ENCODE measurements around the gene NEDD4L. TPM values are rescaled to one million over a fixed set of nuclear protein-coding genes. Genes with fewer than 3 reads are reported as not detected.

The NEDD4L gene
- total RNA-seq, 2 experiments from 2014 or later: 11.2 to 13.7 TPM

- H3K27ac ChIP-seq (ENCODE audit: low read depth in 1 of 2, low read length in 2 of 2): no peak overlapping the region
- ChIA-PET POLR2A (no interaction called here), CTCF (no interaction called here)
- no peak overlapping the region for H3K4me3 ChIP-seq (ENCODE audit: low read length)
- ATAC-seq (ENCODE audit: poor library complexity): no peak
- no peaks in the 10 kb centered on the region for H3K36me3 ChIP-seq (ENCODE audit: insufficient read depth, low read length)
- no peaks in the 10 kb centered on the region for H3K4me1 ChIP-seq (ENCODE audit: insufficient read depth, low read length)
- H3K27ac Mint-ChIP-seq: no peak overlapping the region
- H3K9me3 ChIP-seq (ENCODE audit: control insufficient read depth in 1 of 2, insufficient read depth in 1 of 2, low read length in 2 of 2): no peaks in the 10 kb centered on the region
- peaks cover 8% of the 10 kb centered on the region for H3K4me1 Mint-ChIP-seq (ENCODE audit: low read depth)
- intact Hi-C loops (cut with DNase I, micrococcal nuclease): no loop called here
- H3K27me3 ChIP-seq (ENCODE audit: control insufficient read depth in 1 of 2, insufficient read depth in 2 of 2, low read length in 2 of 2): no peaks in the 10 kb centered on the region
- H3K4me3 Mint-ChIP-seq: no peak overlapping the region
- no peaks in the 10 kb centered on the region for H3K36me3 Mint-ChIP-seq (ENCODE audit: low read depth)
- H3K9me3 Mint-ChIP-seq: no peaks in the 10 kb centered on the region
- DNase-seq: no peak
- H3K27me3 Mint-ChIP-seq: peaks cover 14% of the 10 kb centered on the region
- TF ChIP-seq, protein P1, sequence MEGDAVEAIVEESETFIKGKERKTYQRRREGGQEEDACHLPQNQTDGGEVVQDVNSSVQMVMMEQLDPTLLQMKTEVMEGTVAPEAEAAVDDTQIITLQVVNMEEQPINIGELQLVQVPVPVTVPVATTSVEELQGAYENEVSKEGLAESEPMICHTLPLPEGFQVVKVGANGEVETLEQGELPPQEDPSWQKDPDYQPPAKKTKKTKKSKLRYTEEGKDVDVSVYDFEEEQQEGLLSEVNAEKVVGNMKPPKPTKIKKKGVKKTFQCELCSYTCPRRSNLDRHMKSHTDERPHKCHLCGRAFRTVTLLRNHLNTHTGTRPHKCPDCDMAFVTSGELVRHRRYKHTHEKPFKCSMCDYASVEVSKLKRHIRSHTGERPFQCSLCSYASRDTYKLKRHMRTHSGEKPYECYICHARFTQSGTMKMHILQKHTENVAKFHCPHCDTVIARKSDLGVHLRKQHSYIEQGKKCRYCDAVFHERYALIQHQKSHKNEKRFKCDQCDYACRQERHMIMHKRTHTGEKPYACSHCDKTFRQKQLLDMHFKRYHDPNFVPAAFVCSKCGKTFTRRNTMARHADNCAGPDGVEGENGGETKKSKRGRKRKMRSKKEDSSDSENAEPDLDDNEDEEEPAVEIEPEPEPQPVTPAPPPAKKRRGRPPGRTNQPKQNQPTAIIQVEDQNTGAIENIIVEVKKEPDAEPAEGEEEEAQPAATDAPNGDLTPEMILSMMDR (IDR thresholded peaks at IDR 0.05): no peak
Measured at GRCh38 chr18:58102875-58103274, 58.8 kb downstream of the NEDD4L start.

DNA sequence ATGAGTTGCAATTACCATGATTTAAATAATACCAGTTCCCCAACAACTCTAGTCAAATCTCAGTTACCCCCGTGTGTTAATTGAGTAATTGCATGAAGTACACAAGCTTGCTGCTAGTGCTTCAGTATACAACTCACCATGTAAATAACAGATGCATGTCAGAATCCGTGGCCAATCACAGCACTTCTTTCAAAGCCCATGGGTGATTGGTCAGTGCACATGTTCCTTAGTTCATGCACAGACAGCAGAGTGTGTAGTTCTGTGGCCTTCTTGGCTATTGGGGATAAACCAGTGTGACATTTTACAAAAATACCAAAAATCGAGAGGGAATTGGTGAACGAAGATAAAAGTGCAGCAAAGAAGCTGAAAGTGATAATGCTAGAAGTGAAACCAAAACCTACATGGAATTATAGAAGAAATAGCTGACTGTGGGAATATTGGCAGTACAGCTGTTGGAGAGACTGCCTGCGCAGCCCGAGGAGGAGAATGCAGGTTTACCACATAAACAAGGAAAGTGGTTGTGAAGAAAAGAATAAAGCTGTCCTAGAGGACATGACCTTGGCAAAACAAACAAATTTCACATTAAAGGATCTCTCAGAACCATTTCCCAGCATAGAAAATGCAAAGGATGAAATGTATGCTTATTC, 59.4 kb downstream of the NEDD4L start:
- peaks cover 14% of the 10 kb centered on the region for H3K27me3 Mint-ChIP-seq
- POLR2A ChIA-PET: no interaction called here
- H3K27ac Mint-ChIP-seq: no peak overlapping the region
- Histone ChIP-seq H3K4me1 (ENCODE audit: insufficient read depth, low read length) (no peaks in the 10 kb centered on the region), H3K36me3 (ENCODE audit: insufficient read depth, low read length) (no peaks in the 10 kb centered on the region), H3K4me3 (ENCODE audit: low read length) (no peak overlapping the region), H3K27me3 (ENCODE audit: control insufficient read depth in 1 of 2, insufficient read depth in 2 of 2, low read length in 2 of 2) (no peaks in the 10 kb centered on the region), H3K27ac (ENCODE audit: low read depth in 1 of 2, low read length in 2 of 2) (no peak overlapping the region), H3K9me3 (ENCODE audit: control insufficient read depth in 1 of 2, insufficient read depth in 1 of 2, low read length in 2 of 2) (no peaks in the 10 kb centered on the region)
- intact Hi-C loops (cut with DNase I, micrococcal nuclease): no loop called here
- H3K4me3 Mint-ChIP-seq: no peak overlapping the region
- ATAC-seq (ENCODE audit: poor library complexity) (no peak), DNase-seq (no peak)
- TF ChIP-seq, protein P1 (IDR thresholded peaks at IDR 0.05): no peak
- peaks cover 8% of the 10 kb centered on the region for H3K4me1 Mint-ChIP-seq (ENCODE audit: low read depth)
- H3K36me3 Mint-ChIP-seq (ENCODE audit: low read depth): no peaks in the 10 kb centered on the region
- CTCF ChIA-PET: no interaction called here
- H3K9me3 Mint-ChIP-seq: no peaks in the 10 kb centered on the region

DNA sequence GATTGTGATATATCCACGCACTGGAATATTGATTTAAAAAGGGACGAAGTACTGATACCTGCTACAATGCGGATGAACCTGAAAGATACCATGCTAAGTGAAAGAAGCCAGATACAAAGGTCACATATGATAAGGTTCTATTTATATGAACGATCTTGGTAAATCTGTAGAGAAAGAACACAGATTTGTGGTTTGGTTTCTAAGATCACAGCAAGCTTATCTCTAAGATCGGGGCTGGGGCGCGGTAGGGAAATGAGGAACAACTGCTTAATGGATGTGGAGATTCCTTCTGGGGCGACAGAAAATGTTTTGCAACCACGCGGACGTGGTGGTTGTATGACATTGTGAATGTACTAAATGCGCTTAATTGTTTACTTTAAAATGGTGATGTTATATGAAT, 60.1 kb downstream of the NEDD4L start:
- H3K27ac ChIP-seq (ENCODE audit: low read depth in 1 of 2, low read length in 2 of 2): no peak overlapping the region
- Mint-ChIP-seq H3K4me3 (no peak overlapping the region), H3K4me1 (ENCODE audit: low read depth) (peaks cover 8% of the 10 kb centered on the region), H3K27ac (no peak overlapping the region), H3K27me3 (peaks cover 14% of the 10 kb centered on the region), H3K9me3 (no peaks in the 10 kb centered on the region), H3K36me3 (ENCODE audit: low read depth) (no peaks in the 10 kb centered on the region)
- no peaks in the 10 kb centered on the region for H3K36me3 ChIP-seq (ENCODE audit: insufficient read depth, low read length)
- TF ChIP-seq, protein P1 (IDR thresholded peaks at IDR 0.05): no peak
- ChIA-PET POLR2A (no interaction called here), CTCF (interaction anchor here (0.7 kb wide), 1 partner anchor 79 kb away, joined by 3 read pairs; no protein-coding TSS in a partner anchor)
- no peaks in the 10 kb centered on the region for H3K27me3 ChIP-seq (ENCODE audit: control insufficient read depth in 1 of 2, insufficient read depth in 2 of 2, low read length in 2 of 2)
- DNase-seq: no peak
- intact Hi-C loops (cut with DNase I, micrococcal nuclease): no loop called here
- H3K9me3 ChIP-seq (ENCODE audit: control insufficient read depth in 1 of 2, insufficient read depth in 1 of 2, low read length in 2 of 2): no peaks in the 10 kb centered on the region
- no peak overlapping the region for H3K4me3 ChIP-seq (ENCODE audit: low read length)
- H3K4me1 ChIP-seq (ENCODE audit: insufficient read depth, low read length): no peaks in the 10 kb centered on the region
- ATAC-seq (ENCODE audit: poor library complexity): no peak

Data from CD4-positive, alpha-beta T cell (primary cell).